Transverse colon (tissue), 4 donors: ENCODE data around the gene SUGCT. TPM values are rescaled to one million over a fixed set of nuclear protein-coding genes. Genes with fewer than 3 reads are reported as not detected.

Experiments
- DNase-seq: peaks from one replicate; pipeline ENCODE4 v3.0.0-alpha.2; 2019
- H3K27ac ChIP-seq, 4 donors: fragments of 200-600 bp; sonication (generic); 2 replicates each; pipeline ENCODE4 v1.5.1; 2016 to 2018; ENCODE audit warnings: inconsistent platforms in 4 of 4
- H3K27me3 ChIP-seq: fragments of 200-600 bp; sonication (generic); 2 replicates; pipeline ENCODE4 v1.5.1; 2017; ENCODE audit warnings: inconsistent platforms
- H3K36me3 ChIP-seq, 4 donors: fragments of 200-600 bp; sonication (generic); 2 replicates each; pipeline ENCODE4 v1.5.1; 2017 to 2019; ENCODE audit warnings: inconsistent platforms in 4 of 4
- H3K4me1 ChIP-seq, 4 donors: fragments of 200-600 bp; sonication (generic); 2 replicates each; pipeline ENCODE4 v1.5.1; 2017 to 2020; ENCODE audit warnings: inconsistent platforms in 4 of 4
- H3K4me3 ChIP-seq, 4 donors: fragments of 200-600 bp; sonication (generic); 1 replicate in 1 of 4; 2 replicates in 3 of 4; pipeline versions ENCODE4 v1.5.1 to v1.6.1; 2017 to 2019; ENCODE audit warnings: inconsistent platforms in 4 of 4
- H3K9me3 ChIP-seq, 2 donors: fragments of 200-600 bp; sonication (generic); 2 replicates each; pipeline ENCODE4 v1.5.1; 2017 to 2019; ENCODE audit warnings: inconsistent platforms in 2 of 2
- EP300 ChIP-seq: sonication (generic); formaldehyde crosslinking; IDR thresholded peaks from one replicate; pipeline ENCODE4 v1.6.1; 2017; ENCODE audit warnings: antibody characterized with exemption, low read depth
- POLR2A ChIP-seq: fragments of 450-650 bp; IDR thresholded peaks from one replicate; pipeline ENCODE4 v1.6.1; 2016; ENCODE audit warnings: antibody characterized with exemption, mild to moderate bottlenecking, moderate library complexity
- POLR2AphosphoS5 ChIP-seq, 3 donors: sonication (generic); formaldehyde crosslinking; IDR thresholded peaks; one replicate each; pipeline ENCODE4 v1.6.1; 2016; ENCODE audit warnings: antibody characterized with exemption in 3 of 3
- WGBS, 2 donors: methylation state at CpG; one replicate each; pipeline ENCODE4 v1.1.5; 2018; ENCODE audit warnings: low coverage in 1 of 2; 5-methylcytosine and 5-hydroxymethylcytosine counted together
- in situ Hi-C, 4 donors: fragments of 200-750 bp; cut with MboI; loops; one replicate each; pipeline versions ENCODE4 v1.15.0 to v1.15.1; 2017; ENCODE audit warnings: low sequenced_read_pairs in 3 of 4, low pct_ligation_motif_present in 1 of 4, low pct_unique_long_range_greater_than_20kb in 1 of 4
- intact Hi-C: fragments of 100-400 bp; cut with DNase I; formaldehyde crosslinking; loops from one replicate; pipeline ENCODE4 v1.15.1; 2023; ENCODE audit warnings: low total_unique reads
- total RNA-seq, 4 donors: library from RNA; depleted of rRNA; stranded (reverse); fragments of >200 nt; gene quantifications; one replicate each; pipeline ENCODE4 v1.1.0, GENCODE V29; 2016
- TF ChIP-seq, protein P1 (sequence below), 5 experiments: fragments of 200-600 bp in 3 of 5; fragments of 450-650 bp in 2 of 5; sonication (generic) in 3 of 5; IDR thresholded peaks; 1 replicate in 2 of 5; 2 replicates in 3 of 5; pipeline ENCODE4 v1.5.1; 2016 to 2017; ENCODE audit warnings: antibody characterized with exemption in 5 of 5, inconsistent platforms in 3 of 5, mild to moderate bottlenecking in 2 of 5, moderate library complexity in 1 of 5

The SUGCT gene
- total RNA-seq, 4 donors from 2014 or later: 2.6 to 44.5 (median 15.9) TPM

DNA sequence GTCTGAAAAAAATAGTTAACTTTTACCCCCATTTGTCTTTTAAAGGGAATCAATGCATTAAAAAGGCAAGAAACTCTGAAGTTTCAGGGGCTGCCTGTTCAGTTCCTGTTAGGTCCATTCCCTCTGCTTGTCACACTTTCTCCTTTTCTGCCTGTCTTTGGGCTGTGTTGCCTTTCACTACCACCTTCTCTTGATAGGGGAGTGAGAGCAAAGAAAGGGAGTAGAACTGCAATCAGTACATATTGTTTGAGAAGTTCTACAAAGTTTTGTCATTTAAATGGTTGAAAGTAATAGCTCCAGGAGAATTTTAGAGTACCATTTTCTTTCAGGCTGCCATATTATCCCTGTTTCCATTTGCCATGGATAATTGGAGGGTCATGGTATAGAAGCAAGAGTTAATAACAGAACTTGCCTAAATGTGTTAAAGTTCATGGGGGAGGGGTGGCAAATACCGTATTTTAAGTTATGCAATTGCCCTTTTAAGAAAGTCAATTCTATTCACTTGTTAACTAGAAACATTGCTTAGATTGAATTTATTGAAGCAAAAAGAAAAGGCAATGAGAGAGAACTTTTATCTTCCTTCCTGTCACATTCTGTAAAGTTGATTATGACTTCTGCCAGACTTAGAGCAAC lies 39.0 kb upstream of the SUGCT start:
- no peaks in the 10 kb centered on the region for H3K9me3 ChIP-seq
- 25 to 42% methylated on average over 1 of the region's 1 CpG for WGBS, 2 donors
- DNase-seq: no peak
- TF ChIP-seq EP300: no peak
- TF ChIP-seq, protein P1, sequence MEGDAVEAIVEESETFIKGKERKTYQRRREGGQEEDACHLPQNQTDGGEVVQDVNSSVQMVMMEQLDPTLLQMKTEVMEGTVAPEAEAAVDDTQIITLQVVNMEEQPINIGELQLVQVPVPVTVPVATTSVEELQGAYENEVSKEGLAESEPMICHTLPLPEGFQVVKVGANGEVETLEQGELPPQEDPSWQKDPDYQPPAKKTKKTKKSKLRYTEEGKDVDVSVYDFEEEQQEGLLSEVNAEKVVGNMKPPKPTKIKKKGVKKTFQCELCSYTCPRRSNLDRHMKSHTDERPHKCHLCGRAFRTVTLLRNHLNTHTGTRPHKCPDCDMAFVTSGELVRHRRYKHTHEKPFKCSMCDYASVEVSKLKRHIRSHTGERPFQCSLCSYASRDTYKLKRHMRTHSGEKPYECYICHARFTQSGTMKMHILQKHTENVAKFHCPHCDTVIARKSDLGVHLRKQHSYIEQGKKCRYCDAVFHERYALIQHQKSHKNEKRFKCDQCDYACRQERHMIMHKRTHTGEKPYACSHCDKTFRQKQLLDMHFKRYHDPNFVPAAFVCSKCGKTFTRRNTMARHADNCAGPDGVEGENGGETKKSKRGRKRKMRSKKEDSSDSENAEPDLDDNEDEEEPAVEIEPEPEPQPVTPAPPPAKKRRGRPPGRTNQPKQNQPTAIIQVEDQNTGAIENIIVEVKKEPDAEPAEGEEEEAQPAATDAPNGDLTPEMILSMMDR (IDR thresholded peaks at IDR 0.05): no peak
- no peak for TF ChIP-seq POLR2A
- TF ChIP-seq POLR2AphosphoS5 (IDR thresholded peaks at IDR 0.05): no peak
- in situ Hi-C loops: no loop called here
- intact Hi-C loops: no loop called here
- H3K27ac ChIP-seq: no peak overlapping the region
- H3K4me1 ChIP-seq: no peaks in the 10 kb centered on the region
- no peak overlapping the region for H3K4me3 ChIP-seq
- no peaks in the 10 kb centered on the region for H3K27me3 ChIP-seq
- H3K36me3 ChIP-seq: peaks cover 0 to 38% (median 16%) of the 10 kb centered on the region in 4 donors

DNA sequence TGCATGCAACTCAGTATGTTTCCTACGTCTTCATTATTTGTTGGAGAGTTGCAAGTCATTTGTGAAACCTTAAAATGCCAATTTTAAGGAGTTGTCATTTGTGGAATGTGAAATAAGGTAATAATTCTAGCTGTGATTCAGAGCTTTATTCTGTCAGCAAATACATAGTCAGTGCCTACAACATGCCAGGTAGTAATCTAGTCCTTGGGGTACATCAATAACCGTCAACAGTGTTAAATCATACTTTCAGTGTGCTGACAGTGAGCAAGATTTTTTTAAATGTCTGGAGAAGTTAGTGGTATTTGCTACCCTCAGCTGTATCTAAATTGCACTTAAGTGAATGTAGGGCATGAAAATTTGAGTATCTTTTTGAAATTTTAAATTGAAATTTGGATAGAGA lies 37.1 kb upstream of the SUGCT start:
- in situ Hi-C loops: no loop called here
- TF ChIP-seq POLR2A: no peak
- no peak for TF ChIP-seq EP300
- TF ChIP-seq, protein P1 (IDR thresholded peaks at IDR 0.05): no peak

DNA sequence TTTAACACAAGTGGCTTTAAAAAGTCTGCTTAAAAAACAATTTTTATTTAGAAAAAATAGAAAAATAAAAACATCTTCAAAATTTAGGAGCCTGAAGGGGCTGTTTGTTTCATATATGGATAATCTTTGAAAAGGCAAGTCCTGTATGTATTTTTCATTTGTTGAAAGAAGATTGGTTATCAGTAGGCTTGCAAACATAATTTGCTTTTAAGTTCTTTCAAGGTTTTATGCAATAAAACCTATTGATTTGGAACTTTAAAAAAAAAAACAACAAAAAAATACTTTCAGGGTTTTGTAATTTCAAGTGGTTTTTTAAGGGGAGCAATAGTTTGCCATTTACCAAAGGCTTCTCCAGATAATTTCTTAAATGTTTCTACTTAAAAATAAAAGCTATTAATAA lies 36.0 kb upstream of the SUGCT start:
- Histone ChIP-seq H3K27ac (no peak overlapping the region), H3K4me1 (no peaks in the 10 kb centered on the region), H3K4me3 (no peak overlapping the region), H3K9me3 (no peaks in the 10 kb centered on the region), H3K27me3 (no peaks in the 10 kb centered on the region), H3K36me3 (peaks cover 0 to 17% (median 7%) of the 10 kb centered on the region in 4 donors)
- TF ChIP-seq POLR2AphosphoS5 (IDR thresholded peaks at IDR 0.05): no peak
- TF ChIP-seq, protein P1 (IDR thresholded peaks at IDR 0.05): no peak
- no peak for TF ChIP-seq POLR2A
- no peak for TF ChIP-seq EP300
- in situ Hi-C loops: no loop called here
- no peak for DNase-seq
- intact Hi-C loops: no loop called here

More for the DNA sequence above, 37.1 kb upstream of the SUGCT start:
- DNase-seq: no peak
- intact Hi-C loops: no loop called here
- no peak overlapping the region for H3K4me3 ChIP-seq
- no peaks in the 10 kb centered on the region for H3K4me1 ChIP-seq
- H3K9me3 ChIP-seq: no peaks in the 10 kb centered on the region
- WGBS, 2 donors: 79 to 81% methylated on average over 2 of the region's 2 CpGs
- no peak overlapping the region for H3K27ac ChIP-seq
- H3K27me3 ChIP-seq: no peaks in the 10 kb centered on the region
- peaks cover 0 to 26% (median 10%) of the 10 kb centered on the region in 4 donors for H3K36me3 ChIP-seq

DNA sequence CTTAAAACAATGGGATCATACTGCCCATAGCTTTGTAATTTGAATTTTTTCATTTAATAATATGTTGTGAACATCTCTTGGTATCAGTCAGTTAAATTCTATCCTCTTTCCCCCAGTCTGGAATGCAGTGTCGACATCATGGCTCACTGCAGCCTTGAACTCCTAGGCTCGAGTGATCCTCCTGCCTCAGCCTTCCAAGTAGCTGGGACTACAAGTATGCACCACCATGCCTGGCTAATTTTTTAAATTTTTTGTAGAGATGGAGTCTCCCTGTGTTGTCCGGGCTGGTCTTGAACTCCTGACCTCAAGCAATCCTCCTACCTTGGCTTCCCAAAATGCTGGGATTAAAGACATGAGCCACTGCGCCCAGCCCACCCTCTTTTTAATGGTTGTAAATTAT lies 35.0 kb upstream of the SUGCT start:
- no peak for DNase-seq
- Histone ChIP-seq H3K4me1 (no peaks in the 10 kb centered on the region), H3K4me3 (no peak overlapping the region), H3K27ac (no peak overlapping the region), H3K9me3 (no peaks in the 10 kb centered on the region), H3K27me3 (no peaks in the 10 kb centered on the region), H3K36me3 (peaks cover 0 to 7% (median 2%) of the 10 kb centered on the region in 4 donors)
- intact Hi-C loops: no loop called here
- 90 to 93% methylated on average over 2 to 4 of the region's 4 CpGs for WGBS, 2 donors
- TF ChIP-seq POLR2AphosphoS5 (IDR thresholded peaks at IDR 0.05) (no peak), POLR2A (no peak), EP300 (no peak)
- TF ChIP-seq, protein P1 (IDR thresholded peaks at IDR 0.05): no peak
- in situ Hi-C loops: no loop called here
